GM12865 (cell line): ENCODE data around the gene TMEM97.

Source experiments
- DNase-seq: peaks from one replicate; pipeline ENCODE4 v3.0.0; 2010; ENCODE audit warnings: low read depth
- H3K4me3 ChIP-seq: 2 replicates; pipeline ENCODE4 v1.5.1; 2011; ENCODE audit warnings: mild to moderate bottlenecking, low read depth, low read length, control low read depth
- TF ChIP-seq, protein P1 (sequence below): IDR thresholded peaks from 2 replicates; pipeline ENCODE4 v1.5.1; 2011; ENCODE audit warnings: low read length, control low read depth, low read depth, inconsistent platforms; ENCODE audit not compliant: insufficient read depth; ENCODE audit errors: missing control alignments

The TMEM97 gene

DNA sequence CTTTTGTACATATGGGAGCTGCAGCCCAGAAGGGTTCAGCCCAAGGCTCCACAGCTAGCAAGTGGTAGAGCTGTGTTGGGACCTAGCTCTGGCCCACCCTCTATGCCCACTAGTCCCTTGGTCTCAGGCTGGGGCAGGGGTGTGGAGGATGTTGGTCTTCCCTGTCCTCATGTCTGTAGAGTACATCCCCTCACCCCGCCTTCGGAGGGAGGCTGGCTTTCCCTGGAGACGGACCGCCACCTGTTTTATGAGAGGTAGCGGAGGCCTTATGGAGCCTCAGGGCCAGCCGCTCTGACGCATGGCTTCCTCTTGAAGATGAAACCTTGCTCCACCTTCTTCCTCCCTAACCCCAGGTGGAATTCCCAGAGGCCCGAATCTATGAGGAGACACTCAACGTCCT lies 25.0 kb downstream of the TMEM97 start:
- H3K4me3 ChIP-seq, result no peak overlapping the region
- no peak for DNase-seq
- TF ChIP-seq, protein P1, sequence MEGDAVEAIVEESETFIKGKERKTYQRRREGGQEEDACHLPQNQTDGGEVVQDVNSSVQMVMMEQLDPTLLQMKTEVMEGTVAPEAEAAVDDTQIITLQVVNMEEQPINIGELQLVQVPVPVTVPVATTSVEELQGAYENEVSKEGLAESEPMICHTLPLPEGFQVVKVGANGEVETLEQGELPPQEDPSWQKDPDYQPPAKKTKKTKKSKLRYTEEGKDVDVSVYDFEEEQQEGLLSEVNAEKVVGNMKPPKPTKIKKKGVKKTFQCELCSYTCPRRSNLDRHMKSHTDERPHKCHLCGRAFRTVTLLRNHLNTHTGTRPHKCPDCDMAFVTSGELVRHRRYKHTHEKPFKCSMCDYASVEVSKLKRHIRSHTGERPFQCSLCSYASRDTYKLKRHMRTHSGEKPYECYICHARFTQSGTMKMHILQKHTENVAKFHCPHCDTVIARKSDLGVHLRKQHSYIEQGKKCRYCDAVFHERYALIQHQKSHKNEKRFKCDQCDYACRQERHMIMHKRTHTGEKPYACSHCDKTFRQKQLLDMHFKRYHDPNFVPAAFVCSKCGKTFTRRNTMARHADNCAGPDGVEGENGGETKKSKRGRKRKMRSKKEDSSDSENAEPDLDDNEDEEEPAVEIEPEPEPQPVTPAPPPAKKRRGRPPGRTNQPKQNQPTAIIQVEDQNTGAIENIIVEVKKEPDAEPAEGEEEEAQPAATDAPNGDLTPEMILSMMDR, result no peak

GRCh38 chr17:28344435-28344901 lies 25.5 kb downstream of the TMEM97 start:
- TF ChIP-seq, protein P1, result no peak
- no peak overlapping the region for H3K4me3 ChIP-seq
- no peak for DNase-seq

GRCh38 chr17:28345419-28346198 lies 26.6 kb downstream of the TMEM97 start:
- TF ChIP-seq, protein P1, result no peak
- no peak for DNase-seq
- H3K4me3 ChIP-seq, result no peak overlapping the region

DNA sequence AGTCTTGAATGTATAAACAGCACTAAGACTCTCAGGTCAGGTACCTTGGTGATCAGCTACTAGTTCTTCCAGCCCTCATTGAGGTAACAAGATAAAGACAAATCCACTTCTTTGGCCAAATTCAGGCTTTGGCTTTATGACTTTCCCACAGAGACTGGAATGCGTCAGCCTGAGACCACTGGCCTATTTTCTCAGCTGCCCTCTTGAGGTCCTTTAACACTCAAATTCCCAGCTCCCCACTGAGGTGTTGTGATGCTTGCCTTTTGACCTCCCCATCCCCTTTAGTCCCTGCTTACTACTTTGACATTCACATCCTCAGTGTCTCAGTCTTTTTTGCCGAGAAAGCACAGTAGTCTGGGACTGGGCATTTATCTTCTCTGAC lies 27.2 kb downstream of the TMEM97 start:
- no peak overlapping the region for H3K4me3 ChIP-seq

GRCh38 chr17:28346746-28347246 lies 27.8 kb downstream of the TMEM97 start:
- TF ChIP-seq, protein P1, result peak; percentile 21
- H3K4me3 ChIP-seq, result no peak overlapping the region
- DNase-seq, result peak; percentile 36

More for the DNA sequence above, 27.2 kb downstream of the TMEM97 start:
- TF ChIP-seq, protein P1, result no peak
- DNase-seq, result no peak

GRCh38 chr17:28347261-28347891 lies 28.4 kb downstream of the TMEM97 start:
- no peak overlapping the region for H3K4me3 ChIP-seq
- no peak for DNase-seq
- TF ChIP-seq, protein P1, result no peak
